Bronchial epithelial cell (primary cell): ENCODE results near the gene OTC. TPM values are rescaled to one million over a fixed set of nuclear protein-coding genes. Genes with fewer than 3 reads are reported as not detected.

Experiments used
- DNase-seq: peaks from one replicate; pipeline ENCODE4 v3.0.0-alpha.2; 2010; ENCODE audit warnings: low read depth
- FAIRE-seq: peaks from 2 replicates; lab custom pipeline; 2011; peaks lifted over from hg19 to GRCh38; lab: Jason Lieb, UNC
- H3K27me3 ChIP-seq: 2 replicates; pipeline ENCODE4 v1.5.1; 2011; ENCODE audit warnings: low read length; ENCODE audit not compliant: control insufficient read depth, insufficient read depth
- H3K36me3 ChIP-seq: 2 replicates; pipeline ENCODE4 v1.5.1; 2011; ENCODE audit warnings: low read length; ENCODE audit not compliant: control insufficient read depth, insufficient read depth
- H3K4me3 ChIP-seq: 2 replicates; pipeline ENCODE4 v1.5.1; 2011; ENCODE audit warnings: mild to moderate bottlenecking, low read depth, low read length, control low read depth
- total RNA-seq: library from RNA; depleted of rRNA; stranded (reverse); fragments of >200 nt; gene quantifications from 2 replicates; pipeline ENCODE4 v1.2.1, GENCODE V29; 2014
- TF ChIP-seq, protein P1 (sequence below): IDR thresholded peaks from 2 replicates; pipeline ENCODE4 v1.5.1; 2011; ENCODE audit warnings: mild to moderate bottlenecking, moderate library complexity, low read length, control low read depth, inconsistent platforms; ENCODE audit not compliant: insufficient read depth, severe bottlenecking

OTC gene
- total RNA-seq, 1 donor from 2014 or later = not detected

DNA sequence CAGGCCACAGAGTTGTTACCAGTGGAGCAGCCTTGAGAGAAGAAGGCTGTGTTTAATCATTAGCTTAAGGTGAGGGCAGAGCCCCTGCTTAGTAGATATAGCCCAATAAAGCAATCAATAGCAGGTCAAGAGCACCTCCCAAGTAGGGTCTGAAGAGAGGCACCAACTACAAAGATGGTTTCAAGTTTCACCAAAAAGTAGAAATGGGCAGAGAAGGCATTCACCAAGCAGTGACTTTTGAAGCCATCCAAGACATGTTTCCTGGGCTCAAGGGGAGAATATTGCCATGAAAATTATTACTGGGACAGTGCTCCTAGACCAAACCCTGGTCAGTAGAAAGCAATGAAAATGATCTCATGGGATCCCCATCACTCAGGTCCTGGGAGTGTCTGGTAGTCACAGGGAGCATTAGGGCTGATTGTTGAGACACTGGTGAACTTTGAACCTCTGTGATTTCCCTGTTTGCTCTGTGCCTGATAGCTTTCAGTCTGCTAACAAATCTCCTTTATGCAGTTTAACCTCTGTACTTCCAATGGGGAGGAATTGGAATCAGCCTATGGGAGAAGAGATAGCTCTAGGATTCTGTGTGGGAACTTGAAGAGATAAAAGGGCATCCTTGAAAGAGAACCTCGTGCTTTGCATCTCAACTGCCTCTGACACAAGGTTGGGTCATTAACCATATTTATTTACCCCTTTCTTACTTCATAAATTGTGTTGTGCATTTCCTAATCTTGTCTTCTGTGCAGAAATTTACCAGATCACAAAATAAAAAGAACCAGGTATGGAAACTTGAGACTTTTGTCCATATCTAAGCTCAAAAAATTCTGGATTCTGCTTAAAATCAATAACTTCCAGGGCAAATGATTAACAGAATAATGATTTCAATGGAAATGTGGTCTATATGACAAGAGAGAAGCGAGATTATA lies 9.3 kb upstream of the OTC start:
- no peak for FAIRE-seq
- TF ChIP-seq, protein P1, sequence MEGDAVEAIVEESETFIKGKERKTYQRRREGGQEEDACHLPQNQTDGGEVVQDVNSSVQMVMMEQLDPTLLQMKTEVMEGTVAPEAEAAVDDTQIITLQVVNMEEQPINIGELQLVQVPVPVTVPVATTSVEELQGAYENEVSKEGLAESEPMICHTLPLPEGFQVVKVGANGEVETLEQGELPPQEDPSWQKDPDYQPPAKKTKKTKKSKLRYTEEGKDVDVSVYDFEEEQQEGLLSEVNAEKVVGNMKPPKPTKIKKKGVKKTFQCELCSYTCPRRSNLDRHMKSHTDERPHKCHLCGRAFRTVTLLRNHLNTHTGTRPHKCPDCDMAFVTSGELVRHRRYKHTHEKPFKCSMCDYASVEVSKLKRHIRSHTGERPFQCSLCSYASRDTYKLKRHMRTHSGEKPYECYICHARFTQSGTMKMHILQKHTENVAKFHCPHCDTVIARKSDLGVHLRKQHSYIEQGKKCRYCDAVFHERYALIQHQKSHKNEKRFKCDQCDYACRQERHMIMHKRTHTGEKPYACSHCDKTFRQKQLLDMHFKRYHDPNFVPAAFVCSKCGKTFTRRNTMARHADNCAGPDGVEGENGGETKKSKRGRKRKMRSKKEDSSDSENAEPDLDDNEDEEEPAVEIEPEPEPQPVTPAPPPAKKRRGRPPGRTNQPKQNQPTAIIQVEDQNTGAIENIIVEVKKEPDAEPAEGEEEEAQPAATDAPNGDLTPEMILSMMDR = no peak
- no peaks in the 10 kb centered on the region for H3K36me3 ChIP-seq

DNA sequence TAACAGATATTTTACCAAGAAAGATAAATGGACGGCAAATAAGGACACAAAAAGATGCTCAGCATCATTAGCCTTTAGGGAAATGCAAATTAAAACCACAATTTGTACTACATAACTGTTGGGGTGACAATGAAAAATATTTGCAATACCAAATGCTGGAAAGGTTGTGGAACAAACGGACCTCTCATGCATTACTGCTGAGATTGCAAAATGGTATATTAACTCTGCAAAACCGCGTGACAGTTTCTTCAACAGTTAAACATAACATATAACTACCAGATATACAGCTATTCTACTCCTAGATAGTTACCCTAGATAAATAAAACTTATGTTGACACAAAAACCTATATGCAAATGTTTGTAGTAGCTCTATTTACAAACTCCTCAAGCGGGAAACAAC lies 6.3 kb upstream of the OTC start:
- TF ChIP-seq, protein P1 = no peak
- DNase-seq (no peak), FAIRE-seq (no peak)
- H3K36me3 ChIP-seq = no peaks in the 10 kb centered on the region
- no peak overlapping the region for H3K4me3 ChIP-seq
- peaks cover 2% of the 10 kb centered on the region for H3K27me3 ChIP-seq

More for the DNA sequence above, 9.3 kb upstream of the OTC start:
- DNase-seq = no peak
- Histone ChIP-seq H3K27me3 (peaks cover 2% of the 10 kb centered on the region), H3K4me3 (no peak overlapping the region)

DNA sequence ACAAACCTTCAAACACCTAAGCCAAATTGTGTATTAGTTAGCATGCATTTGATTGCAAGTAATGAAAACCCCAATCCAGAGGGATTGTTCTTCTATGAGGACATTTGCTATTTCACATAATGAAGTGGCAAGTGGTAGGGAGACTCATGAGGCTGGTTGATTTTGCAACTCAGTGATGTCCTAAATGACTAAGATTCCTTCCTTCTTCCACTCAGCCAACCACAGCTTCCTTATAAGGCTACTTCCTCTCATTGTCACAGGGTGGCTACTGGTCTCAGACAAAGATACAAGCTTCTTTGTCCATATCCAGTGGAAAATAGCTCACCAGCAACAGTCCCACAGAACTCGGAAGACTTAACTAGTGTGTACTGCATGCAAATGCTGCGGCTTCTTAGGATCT lies 5.3 kb upstream of the OTC start:
- Histone ChIP-seq H3K27me3 (peaks cover 2% of the 10 kb centered on the region), H3K4me3 (no peak overlapping the region), H3K36me3 (no peaks in the 10 kb centered on the region)
- FAIRE-seq (no peak), DNase-seq (peak; percentile 78)
- TF ChIP-seq, protein P1 = no peak

DNA sequence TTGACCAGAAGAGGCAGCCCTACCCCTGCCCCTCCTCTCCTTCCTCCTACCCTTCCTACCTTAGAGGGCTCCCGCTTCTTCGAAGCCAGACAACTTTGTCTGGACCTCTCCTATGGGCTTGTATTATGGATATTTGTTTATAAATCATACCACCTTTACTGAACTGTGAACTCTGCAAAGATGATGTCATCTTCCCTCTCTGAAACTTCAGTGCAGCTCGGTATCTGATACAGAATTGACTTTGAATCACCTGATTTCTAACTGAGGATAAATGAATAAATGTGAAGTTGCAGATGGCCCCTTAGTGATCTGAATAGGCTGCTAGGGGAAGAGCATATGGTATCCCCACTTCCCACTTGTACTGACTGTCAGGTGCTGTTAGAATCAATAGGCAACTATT lies 1.1 kb upstream of the OTC start:
- Histone ChIP-seq H3K27me3 (no peaks in the 10 kb centered on the region), H3K4me3 (no peak overlapping the region), H3K36me3 (no peaks in the 10 kb centered on the region)
- TF ChIP-seq, protein P1 = no peak
- FAIRE-seq = no peak
- no peak for DNase-seq

DNA sequence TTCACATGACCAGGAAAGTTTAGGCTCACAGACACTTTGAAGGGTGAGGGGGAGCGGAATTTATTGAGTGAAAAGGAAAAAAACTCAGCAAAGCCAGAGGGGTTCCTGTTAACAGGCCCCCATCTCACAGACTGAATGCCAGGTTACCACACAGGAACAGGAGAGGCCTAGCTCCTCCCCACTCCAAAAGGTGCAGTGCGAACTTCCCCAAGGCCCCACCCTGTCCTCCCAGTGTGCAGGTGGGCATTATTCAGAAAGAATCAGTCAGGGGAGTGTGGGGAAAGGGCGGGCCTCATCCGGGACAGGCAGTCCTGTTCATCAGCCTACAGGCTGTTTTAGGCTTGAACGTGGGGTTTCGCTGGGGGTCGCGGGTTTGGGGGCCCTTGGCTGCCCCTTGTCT lies 4.0 kb downstream of the OTC start:
- TF ChIP-seq, protein P1 = no peak
- H3K4me3 ChIP-seq = no peak overlapping the region
- DNase-seq (no peak), FAIRE-seq (no peak)
- H3K27me3 ChIP-seq = no peaks in the 10 kb centered on the region
- H3K36me3 ChIP-seq = no peaks in the 10 kb centered on the region
